Pons (tissue), 1 donor: ENCODE measurements around the gene TANGO2.

ENCODE experiments used
- DNase-seq: peaks from one replicate; pipeline ENCODE4 v3.0.0-alpha.2; 2016; ENCODE audit warnings: low spot score

Gene TANGO2

GRCh38 chr22:20026996-20027601, 6.2 kb downstream of the TANGO2 start:
- DNase-seq: no peak

- no peak for DNase-seq
Observed at GRCh38 chr22:20027966-20028854, 7.3 kb downstream of the TANGO2 start.

DNA sequence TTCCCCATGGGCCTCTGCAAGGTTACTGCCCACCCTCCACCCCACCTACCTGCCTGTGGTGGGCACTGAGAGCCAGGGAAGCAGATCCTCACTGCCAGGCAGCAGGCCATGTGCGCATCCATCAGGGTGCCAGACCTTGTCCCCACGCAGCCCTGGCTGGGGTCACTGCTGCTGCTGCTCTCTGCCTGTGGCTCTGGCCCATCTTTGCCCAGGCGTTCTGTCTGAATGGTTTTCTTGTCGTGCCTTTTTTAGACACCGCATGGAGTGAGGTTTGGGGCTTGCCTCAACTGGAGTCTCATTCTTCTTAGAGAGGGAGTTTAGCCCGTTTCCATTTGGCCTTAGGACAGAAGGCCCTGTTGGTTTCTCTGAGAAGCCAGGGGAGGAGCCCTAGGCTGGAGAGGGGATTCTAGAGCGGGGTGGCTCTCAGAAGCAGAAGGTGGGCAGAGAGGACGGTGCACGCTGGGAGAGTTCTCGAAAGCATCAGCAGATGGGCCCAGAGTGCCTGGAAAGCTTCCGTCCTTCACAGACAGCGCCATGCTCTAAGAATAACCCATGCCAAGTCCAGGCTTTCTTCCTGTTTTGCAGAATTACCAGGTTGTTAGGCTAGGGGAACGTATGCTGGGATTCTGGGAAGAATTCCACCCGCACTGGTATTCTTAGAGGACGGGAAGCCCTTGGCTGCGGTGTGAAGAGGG, 8.1 kb downstream of the TANGO2 start:
- DNase-seq: peak; percentile 60

- no peak for DNase-seq
Observed at GRCh38 chr22:20029550-20030225, 8.8 kb downstream of the TANGO2 start.

GRCh38 chr22:20031732-20032406, 11.0 kb downstream of the TANGO2 start:
- DNase-seq: no peak

GRCh38 chr22:20032407-20032991, 11.6 kb downstream of the TANGO2 start:
- no peak for DNase-seq

- DNase-seq: peak; percentile 59
Observed at GRCh38 chr22:20033045-20033706, 12.3 kb downstream of the TANGO2 start.

DNA sequence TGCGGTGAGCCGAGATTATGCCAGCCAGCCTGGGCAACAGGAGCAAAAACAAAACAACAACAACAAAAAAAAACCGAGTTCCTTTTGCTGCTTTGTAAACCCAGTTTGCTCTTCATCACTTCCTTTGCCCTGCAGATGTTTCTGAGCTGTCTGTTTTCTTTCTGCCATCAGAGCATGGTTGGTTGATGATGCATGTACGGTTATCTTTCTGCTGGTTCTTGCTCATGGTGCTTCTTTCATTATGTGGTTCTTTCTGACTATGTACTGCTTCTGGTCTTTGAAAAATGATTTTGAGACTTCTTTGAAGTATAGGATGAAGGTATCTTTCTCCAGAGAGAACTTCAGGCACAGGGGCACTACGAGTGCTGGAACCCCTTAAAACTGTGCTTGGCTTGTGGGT, 13.2 kb downstream of the TANGO2 start:
- DNase-seq: no peak

GRCh38 chr22:20035375-20036083, 14.6 kb downstream of the TANGO2 start:
- no peak for DNase-seq

DNA sequence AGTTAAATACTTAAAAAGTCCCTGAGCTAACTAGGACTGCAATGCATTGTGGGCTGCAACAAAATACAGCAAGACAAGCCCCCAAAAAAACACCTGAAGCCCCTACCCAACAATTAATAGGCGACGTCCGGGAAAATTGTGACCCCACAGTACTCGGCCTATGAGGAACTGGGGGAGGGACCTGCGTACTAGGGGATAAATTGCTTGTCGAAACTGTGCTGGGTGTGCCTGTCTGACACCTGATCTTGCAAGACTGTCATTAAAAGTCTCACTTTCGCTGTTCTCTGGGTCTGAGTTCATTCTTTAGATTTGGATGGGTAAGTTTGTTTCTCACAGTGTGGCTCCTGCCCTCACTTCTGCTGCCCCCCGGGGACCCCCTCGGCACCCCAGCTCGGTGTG, 15.2 kb downstream of the TANGO2 start:
- DNase-seq: no peak

- no peak for DNase-seq
Observed at GRCh38 chr22:20036535-20037392, 15.9 kb downstream of the TANGO2 start.

DNA sequence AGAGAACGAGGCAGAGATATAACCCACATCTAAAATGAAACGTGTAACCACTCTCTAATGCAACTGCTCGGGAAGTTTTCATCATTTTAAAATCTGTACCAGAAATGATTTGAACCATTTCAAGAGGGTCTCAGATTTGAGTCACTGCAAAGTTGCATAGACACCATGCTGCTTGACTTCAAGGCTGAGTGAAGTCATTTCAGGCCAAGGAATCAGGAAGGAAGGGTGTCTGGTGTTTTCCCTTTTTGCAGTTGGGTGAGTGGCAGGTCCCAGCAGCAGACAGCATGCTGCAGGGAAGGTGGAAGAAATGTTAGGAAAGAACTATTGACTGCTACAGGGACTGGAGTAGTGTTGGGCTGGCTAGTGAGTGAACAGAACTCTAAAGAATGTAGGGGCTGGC, 16.5 kb downstream of the TANGO2 start:
- DNase-seq: no peak

DNA sequence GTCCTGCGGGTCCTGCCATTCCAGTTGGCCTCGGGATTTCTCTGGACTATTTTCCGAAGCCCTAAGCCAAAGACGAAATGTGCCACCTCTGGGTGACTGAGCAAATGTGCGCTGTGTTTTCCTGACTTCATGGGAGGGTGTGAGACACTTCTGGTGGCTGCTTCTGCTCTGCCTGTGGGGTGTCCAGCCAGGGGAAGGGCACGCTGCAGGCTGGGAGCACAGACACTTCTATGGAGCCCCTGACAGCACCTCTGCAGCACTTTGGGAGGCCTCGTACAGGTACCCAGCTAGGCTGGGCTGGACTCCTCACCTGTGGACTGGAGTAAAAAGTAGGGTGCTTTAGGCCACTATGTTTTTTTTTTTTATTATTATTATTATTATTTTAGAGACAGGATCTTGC, 17.7 kb downstream of the TANGO2 start:
- DNase-seq: no peak

DNA sequence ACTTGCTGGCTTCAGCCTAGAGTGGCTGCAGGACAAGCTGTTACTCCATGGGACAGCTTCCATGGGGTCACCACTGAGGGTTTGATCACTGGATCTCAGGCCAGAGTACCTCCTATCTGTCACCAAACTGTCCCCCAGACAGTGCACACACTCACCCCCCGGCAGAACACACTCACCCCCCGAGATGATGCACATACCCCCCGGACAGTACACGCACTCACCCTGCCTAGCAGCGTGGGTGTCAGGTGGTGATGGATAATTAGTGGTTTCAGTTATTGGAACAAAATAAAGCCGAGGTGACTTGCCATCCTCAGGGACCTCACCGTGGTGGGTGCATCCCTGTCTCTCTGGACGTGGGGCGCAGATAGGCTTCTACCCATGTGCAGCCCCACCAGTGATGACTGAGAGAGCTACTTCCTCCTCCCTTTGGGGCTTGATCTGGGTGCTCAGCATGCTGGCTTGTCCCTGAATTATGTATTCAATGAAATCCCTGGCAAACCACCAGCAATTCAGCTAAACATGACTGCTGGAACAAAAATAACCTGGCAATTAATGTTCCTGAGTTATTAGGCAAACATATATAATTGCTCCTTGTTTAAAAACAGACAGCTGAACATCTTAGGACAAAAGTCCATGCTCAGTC, 18.9 kb downstream of the TANGO2 start:
- no peak for DNase-seq

- DNase-seq: no peak
Observed at GRCh38 chr22:20040327-20041200, 19.7 kb downstream of the TANGO2 start.

GRCh38 chr22:20043057-20043996, 22.4 kb downstream of the TANGO2 start:
- no peak for DNase-seq

GRCh38 chr22:20043997-20044342, 23.1 kb downstream of the TANGO2 start:
- no peak for DNase-seq
